HCT116 (cell line): ENCODE data around the gene TTC32. TPM values are rescaled to one million over a fixed set of nuclear protein-coding genes. Genes with fewer than 3 reads are reported as not detected.

Source experiments
- ATAC-seq: fragments of 200-7000 bp; cut with Tn5 transposase; 2 replicates; pipeline ENCODE4 v1.9.1; 2020; ENCODE audit warnings: mild to moderate bottlenecking, moderate library complexity
- BruUV-seq: library from RNA; stranded (reverse); fragments of 400-500 nt; replicated peaks from 2 replicates; lab custom pipeline; 2021; lab: Mats Ljungman, UMichigan
- CTCF ChIA-PET: fragments of 300-600 bp; sonication (Branson Sonifier 250); formaldehyde crosslinking; loops from one replicate; lab custom pipeline; 2021; ENCODE audit warnings: antibody characterized with exemption; lab: Charles Lee
- POLR2A ChIA-PET: fragments of 300-600, 350-600 bp; sonication (Branson Sonifier 250); formaldehyde crosslinking; loops from one replicate; lab custom pipeline; 2021; ENCODE audit warnings: antibody characterized with exemption; lab: Charles Lee
- RAD21 ChIA-PET, 2 experiments: fragments of 300-600 bp; sonication (Branson Sonifier 250); formaldehyde crosslinking; loops; one replicate each; lab custom pipeline; 2023; ENCODE audit warnings: low total read pairs in 2 of 2; ENCODE audit not compliant: uncharacterized antibody in 2 of 2, unreplicated experiment in 2 of 2, low non-redundant PET in 1 of 2; lab: Charles Lee
- DNase-seq: peaks from one replicate; pipeline ENCODE4 v3.0.0-alpha.2; 2010; ENCODE audit warnings: low read depth, low spot score
- H2AFZ ChIP-seq: fragments of 200-600 bp; shearing (Covaris generic), sonication (generic); 2 replicates; pipeline ENCODE4 v1.6.1; 2017; ENCODE audit warnings: low read depth, mixed run types, mixed read lengths, antibody characterized with exemption, low read length; ENCODE audit not compliant: poor library complexity, severe bottlenecking
- H3K27ac ChIP-seq: 2 replicates; pipeline ENCODE4 v1.5.1; 2012; ENCODE audit warnings: low read depth, low read length
- H3K27me3 ChIP-seq: fragments of 200-600 bp; sonication (generic); 2 replicates; pipeline ENCODE4 v1.6.1; 2016; ENCODE audit warnings: mixed run types, low read length, mixed read lengths; ENCODE audit not compliant: insufficient read depth
- H3K36me3 ChIP-seq, 2 experiments: fragments of 200-500 bp in 1 of 2; fragments of 200-600 bp in 1 of 2; sonication (Bioruptor generic) in 1 of 2; sonication (generic) in 1 of 2; 2 replicates each; pipeline versions ENCODE4 v1.5.1 to v1.6.1; 2014 to 2016; ENCODE audit warnings: low read length in 2 of 2, inconsistent platforms in 1 of 2, mixed read lengths in 1 of 2, mixed run types in 1 of 2; ENCODE audit not compliant: insufficient read depth in 2 of 2, control insufficient read depth in 1 of 2
- H3K4me1 ChIP-seq, 2 experiments: fragments of 200-600 bp in 1 of 2; sonication (generic) in 1 of 2; 2 replicates each; pipeline versions ENCODE4 v1.5.1 to v1.6.1; 2012 to 2017; ENCODE audit warnings: low read length in 2 of 2, inconsistent platforms in 1 of 2, mild to moderate bottlenecking in 1 of 2, mixed read lengths in 1 of 2, mixed run types in 1 of 2, moderate library complexity in 1 of 2; ENCODE audit not compliant: insufficient read depth in 2 of 2, control insufficient read depth in 1 of 2
- H3K4me2 ChIP-seq: fragments of 200-600 bp; sonication (generic); 2 replicates; pipeline ENCODE4 v1.6.1; 2017; ENCODE audit warnings: mixed run types, low read length, mixed read lengths
- H3K4me3 ChIP-seq, 2 experiments: fragments of 200-600 bp in 1 of 2; sonication (generic) in 1 of 2; replicated peaks in 1 of 2; 2 replicates each; pipeline ENCODE4 v1.5.1; 2011 to 2016; ENCODE audit warnings: low read length in 2 of 2, control low read depth in 1 of 2, low read depth in 1 of 2, mild to moderate bottlenecking in 1 of 2, mixed read lengths in 1 of 2, mixed run types in 1 of 2
- H3K79me2 ChIP-seq: fragments of 200-600 bp; sonication (generic); 2 replicates; pipeline ENCODE4 v1.6.1; 2017; ENCODE audit warnings: mild to moderate bottlenecking, mixed run types, low read length, moderate library complexity, mixed read lengths; ENCODE audit not compliant: insufficient read depth
- H3K9ac ChIP-seq: fragments of 200-600 bp; sonication (generic); 2 replicates; pipeline ENCODE4 v1.6.1; 2016; ENCODE audit warnings: low read length, mixed read lengths
- H3K9me2 ChIP-seq: fragments of 200-600 bp; sonication (generic), shearing (Covaris generic); 2 replicates; pipeline ENCODE4 v1.6.1; 2017; ENCODE audit warnings: mixed run types, mild to moderate bottlenecking, moderate library complexity; ENCODE audit not compliant: insufficient read depth
- H3K9me3 ChIP-seq, 2 experiments: fragments of 200-500 bp in 1 of 2; fragments of 200-600 bp in 1 of 2; sonication (Bioruptor generic) in 1 of 2; sonication (generic) in 1 of 2; 2 replicates each; pipeline ENCODE4 v1.6.1; 2014 to 2017; ENCODE audit warnings: low read length in 2 of 2, mixed read lengths in 2 of 2, inconsistent platforms in 1 of 2, low read depth in 1 of 2, mild to moderate bottlenecking in 1 of 2, mixed run types in 1 of 2, moderate library complexity in 1 of 2; ENCODE audit not compliant: control insufficient read depth in 1 of 2, insufficient read depth in 1 of 2
- H4K20me1 ChIP-seq: fragments of 200-600 bp; sonication (generic), shearing (Covaris generic); 2 replicates; pipeline ENCODE4 v1.6.1; 2017; ENCODE audit warnings: mixed run types, mild to moderate bottlenecking, moderate library complexity; ENCODE audit not compliant: insufficient read depth
- CBX3 ChIP-seq: IDR thresholded peaks from 2 replicates; pipeline ENCODE4 v1.6.1; 2012; ENCODE audit warnings: low read depth
- CEBPB ChIP-seq: IDR thresholded peaks from 2 replicates; pipeline ENCODE4 v1.6.1; 2012; ENCODE audit warnings: low read depth
- CTCF ChIP-seq, 3 experiments: fragments of 200-600 bp in 1 of 3; sonication (generic) in 1 of 3; IDR thresholded peaks in 2 of 3; conservative IDR thresholded peaks in 1 of 3; 2 replicates each; pipeline ENCODE4 v1.5.1; 2012 to 2017; ENCODE audit warnings: low read depth in 2 of 3, low read length in 2 of 3, antibody characterized with exemption in 1 of 3, borderline replicate concordance in 1 of 3, control low read depth in 1 of 3, mild to moderate bottlenecking in 1 of 3, mixed read lengths in 1 of 3, mixed run types in 1 of 3, moderate library complexity in 1 of 3; ENCODE audit not compliant: insufficient read depth in 1 of 3
- EGR1 ChIP-seq: IDR thresholded peaks from 2 replicates; pipeline ENCODE4 v1.6.1; 2012; ENCODE audit warnings: low read depth
- EZH2phosphoT487 ChIP-seq: fragments of 200-600 bp; IDR thresholded peaks from 2 replicates; pipeline ENCODE4 v1.6.1; 2018; ENCODE audit warnings: antibody characterized with exemption, borderline replicate concordance
- FOSL1 ChIP-seq: IDR thresholded peaks from 2 replicates; pipeline ENCODE4 v1.6.1; 2012; ENCODE audit warnings: low read depth
- POLR2A ChIP-seq: IDR thresholded peaks from 2 replicates; pipeline ENCODE4 v1.7.0; 2011; ENCODE audit warnings: borderline replicate concordance; ENCODE audit not compliant: insufficient read depth, insufficient read length; ENCODE audit errors: extremely low read depth
- SIN3A ChIP-seq: IDR thresholded peaks from 2 replicates; pipeline ENCODE4 v1.6.1; 2012; ENCODE audit warnings: low read depth
- YY1 ChIP-seq: IDR thresholded peaks from 2 replicates; pipeline ENCODE4 v1.6.1; 2011; ENCODE audit warnings: low read length, low read depth, moderate library complexity, mild to moderate bottlenecking; ENCODE audit not compliant: insufficient replicate concordance; ENCODE audit errors: extremely low read depth
- ZFX ChIP-seq: fragments of 450-650 bp; IDR thresholded peaks from 2 replicates; pipeline ENCODE4 v1.6.1; 2017
- intact Hi-C: fragments of 100-400 bp; cut with micrococcal nuclease; formaldehyde crosslinking; loops from 2 replicates; pipeline ENCODE4 v1.10.0; 2022
- total RNA-seq: library from RNA; stranded (reverse); gene quantifications from one replicate; pipeline ENCODE4 v1.2.1, GENCODE V29; 2021; ENCODE audit not compliant: unreplicated experiment
- TF ChIP-seq, protein P1 (sequence below): IDR thresholded peaks from 2 replicates; pipeline ENCODE4 v1.6.1; 2011; ENCODE audit warnings: mild to moderate bottlenecking, low read length, moderate library complexity; ENCODE audit not compliant: insufficient replicate concordance; ENCODE audit errors: extremely low read depth
- TF ChIP-seq, protein P2 (sequence below): IDR thresholded peaks from 2 replicates; pipeline ENCODE4 v1.6.1; 2012
- TF ChIP-seq, protein P3 (sequence below): IDR thresholded peaks from 2 replicates; pipeline ENCODE4 v1.6.1; 2012; ENCODE audit warnings: low read depth

Gene TTC32
- total RNA-seq, 1 experiment from 2014 or later: 6.3 TPM

DNA sequence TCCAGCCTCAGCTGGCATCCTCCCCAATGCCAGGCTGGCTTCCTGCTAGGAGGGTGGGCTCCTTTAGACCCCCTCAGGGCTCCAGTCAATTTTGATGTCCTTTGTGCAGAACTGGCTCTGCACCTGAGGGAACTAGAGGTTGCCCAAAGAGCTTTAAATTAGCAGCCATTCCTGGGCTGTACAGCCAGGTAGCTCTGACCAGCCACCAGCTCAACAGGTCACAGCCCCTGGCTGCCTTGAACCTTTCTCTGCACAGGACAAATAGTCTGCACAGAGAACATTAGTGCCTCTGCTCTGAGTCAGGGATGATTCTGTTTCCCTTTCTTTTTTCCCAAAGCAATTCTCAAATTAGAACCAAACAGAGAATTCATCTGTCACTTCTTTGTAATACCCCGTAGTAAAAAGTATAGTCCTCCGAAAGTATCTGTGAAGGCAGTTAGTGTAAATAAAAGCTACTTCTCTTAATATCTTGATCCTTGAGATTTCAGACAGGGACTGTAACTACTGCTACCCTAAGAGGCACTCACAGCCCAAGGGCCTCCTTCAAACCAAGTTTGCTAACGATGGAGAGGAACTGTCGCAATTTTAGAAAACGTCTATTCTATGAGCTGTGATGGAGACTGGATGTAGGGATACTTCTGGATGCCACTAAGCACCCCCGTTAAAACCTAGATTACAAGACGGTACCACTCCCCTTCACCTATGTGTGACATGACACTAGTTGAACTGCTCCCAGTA is 3.0 kb downstream of the TTC32 start:
- Histone ChIP-seq H3K27ac (no peak overlapping the region), H3K36me3 (no peaks in the 10 kb centered on the region), H3K79me2 (peaks cover 41% of the 10 kb centered on the region), H3K9me2 (no peaks in the 10 kb centered on the region), H4K20me1 (no peaks in the 10 kb centered on the region), H2AFZ (no peak overlapping the region), H3K9me3 (no peaks in the 10 kb centered on the region), H3K4me1 (peaks cover 11 to 18% of the 10 kb centered on the region in 2 experiments), H3K9ac (no peak overlapping the region), H3K4me2 (no peak overlapping the region), H3K27me3 (no peaks in the 10 kb centered on the region), H3K4me3 (no peak overlapping the region)
- TF ChIP-seq POLR2A (no peak), CBX3 (no peak), ZFX (no peak), CEBPB (no peak), EGR1 (no peak), SIN3A (no peak), CTCF (IDR thresholded peaks at IDR 0.05 in 2 of 3, conservative IDR thresholded peaks at IDR 0.05 in 1 of 3; ENCODE audit: borderline replicate concordance in 1 of 3, insufficient read depth in 1 of 3, low read depth in 2 of 3, low read length in 2 of 3) (no peak), EZH2phosphoT487 (no peak), FOSL1 (no peak), YY1 (no peak)
- TF ChIP-seq, protein P1, sequence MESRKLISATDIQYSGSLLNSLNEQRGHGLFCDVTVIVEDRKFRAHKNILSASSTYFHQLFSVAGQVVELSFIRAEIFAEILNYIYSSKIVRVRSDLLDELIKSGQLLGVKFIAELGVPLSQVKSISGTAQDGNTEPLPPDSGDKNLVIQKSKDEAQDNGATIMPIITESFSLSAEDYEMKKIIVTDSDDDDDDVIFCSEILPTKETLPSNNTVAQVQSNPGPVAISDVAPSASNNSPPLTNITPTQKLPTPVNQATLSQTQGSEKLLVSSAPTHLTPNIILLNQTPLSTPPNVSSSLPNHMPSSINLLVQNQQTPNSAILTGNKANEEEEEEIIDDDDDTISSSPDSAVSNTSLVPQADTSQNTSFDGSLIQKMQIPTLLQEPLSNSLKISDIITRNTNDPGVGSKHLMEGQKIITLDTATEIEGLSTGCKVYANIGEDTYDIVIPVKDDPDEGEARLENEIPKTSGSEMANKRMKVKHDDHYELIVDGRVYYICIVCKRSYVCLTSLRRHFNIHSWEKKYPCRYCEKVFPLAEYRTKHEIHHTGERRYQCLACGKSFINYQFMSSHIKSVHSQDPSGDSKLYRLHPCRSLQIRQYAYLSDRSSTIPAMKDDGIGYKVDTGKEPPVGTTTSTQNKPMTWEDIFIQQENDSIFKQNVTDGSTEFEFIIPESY: no peak
- TF ChIP-seq, protein P2, sequence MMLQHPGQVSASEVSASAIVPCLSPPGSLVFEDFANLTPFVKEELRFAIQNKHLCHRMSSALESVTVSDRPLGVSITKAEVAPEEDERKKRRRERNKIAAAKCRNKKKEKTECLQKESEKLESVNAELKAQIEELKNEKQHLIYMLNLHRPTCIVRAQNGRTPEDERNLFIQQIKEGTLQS: no peak
- TF ChIP-seq, protein P3, sequence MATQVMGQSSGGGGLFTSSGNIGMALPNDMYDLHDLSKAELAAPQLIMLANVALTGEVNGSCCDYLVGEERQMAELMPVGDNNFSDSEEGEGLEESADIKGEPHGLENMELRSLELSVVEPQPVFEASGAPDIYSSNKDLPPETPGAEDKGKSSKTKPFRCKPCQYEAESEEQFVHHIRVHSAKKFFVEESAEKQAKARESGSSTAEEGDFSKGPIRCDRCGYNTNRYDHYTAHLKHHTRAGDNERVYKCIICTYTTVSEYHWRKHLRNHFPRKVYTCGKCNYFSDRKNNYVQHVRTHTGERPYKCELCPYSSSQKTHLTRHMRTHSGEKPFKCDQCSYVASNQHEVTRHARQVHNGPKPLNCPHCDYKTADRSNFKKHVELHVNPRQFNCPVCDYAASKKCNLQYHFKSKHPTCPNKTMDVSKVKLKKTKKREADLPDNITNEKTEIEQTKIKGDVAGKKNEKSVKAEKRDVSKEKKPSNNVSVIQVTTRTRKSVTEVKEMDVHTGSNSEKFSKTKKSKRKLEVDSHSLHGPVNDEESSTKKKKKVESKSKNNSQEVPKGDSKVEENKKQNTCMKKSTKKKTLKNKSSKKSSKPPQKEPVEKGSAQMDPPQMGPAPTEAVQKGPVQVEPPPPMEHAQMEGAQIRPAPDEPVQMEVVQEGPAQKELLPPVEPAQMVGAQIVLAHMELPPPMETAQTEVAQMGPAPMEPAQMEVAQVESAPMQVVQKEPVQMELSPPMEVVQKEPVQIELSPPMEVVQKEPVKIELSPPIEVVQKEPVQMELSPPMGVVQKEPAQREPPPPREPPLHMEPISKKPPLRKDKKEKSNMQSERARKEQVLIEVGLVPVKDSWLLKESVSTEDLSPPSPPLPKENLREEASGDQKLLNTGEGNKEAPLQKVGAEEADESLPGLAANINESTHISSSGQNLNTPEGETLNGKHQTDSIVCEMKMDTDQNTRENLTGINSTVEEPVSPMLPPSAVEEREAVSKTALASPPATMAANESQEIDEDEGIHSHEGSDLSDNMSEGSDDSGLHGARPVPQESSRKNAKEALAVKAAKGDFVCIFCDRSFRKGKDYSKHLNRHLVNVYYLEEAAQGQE: no peak
- ChIA-PET RAD21 (no interaction called here), CTCF (no interaction called here), POLR2A (interaction anchor here (0.7 kb wide), 1 partner anchor 13 kb away, joined by 3 read pairs; no protein-coding TSS in a partner anchor)
- ATAC-seq (no peak), DNase-seq (no peak)
- BruUV-seq: TSS peak; percentile 2
- intact Hi-C loops: no loop called here
